Activated CD4-positive, alpha-beta T cell treated with anti-CD3 and anti-CD28 coated beads, Interleukin-2, Interleukin-4, amounts not matched to agents 100 ng/mL and 50 ng/mL, durations not matched to agents 16 hours and 8 hours (primary cell): ENCODE results near the gene HRAS.

Experiments used
- DNase-seq: peaks from one replicate; pipeline ENCODE4 v3.0.0-alpha.2; 2020; ENCODE audit warnings: low spot score

The HRAS gene

GRCh38 chr11:494761-495536 is 40.4 kb downstream of the HRAS start:
- no peak for DNase-seq

- DNase-seq = no peak
Measured at GRCh38 chr11:492427-493226, 42.7 kb downstream of the HRAS start.

- DNase-seq = no peak
Measured at GRCh38 chr11:491358-491757, 44.0 kb downstream of the HRAS start.

- DNase-seq = no peak
Measured at GRCh38 chr11:490930-491260, 44.5 kb downstream of the HRAS start.

- no peak for DNase-seq
Measured at GRCh38 chr11:490186-490929, 45.0 kb downstream of the HRAS start.

- DNase-seq = no peak
Measured at GRCh38 chr11:489610-490185, 45.7 kb downstream of the HRAS start.

- DNase-seq = no peak
Measured at GRCh38 chr11:488992-489391, 46.4 kb downstream of the HRAS start.

GRCh38 chr11:488579-488978 is 46.8 kb downstream of the HRAS start:
- no peak for DNase-seq

GRCh38 chr11:488062-488461 is 47.3 kb downstream of the HRAS start:
- DNase-seq = no peak

- DNase-seq = no peak
Measured at GRCh38 chr11:487571-488021, 47.8 kb downstream of the HRAS start.

- DNase-seq = no peak
Measured at GRCh38 chr11:486189-486588, 49.2 kb downstream of the HRAS start.

- DNase-seq = no peak
Measured at GRCh38 chr11:484616-485015, 50.8 kb downstream of the HRAS start.
